ENCODE results near the gene GAP43.

DNA sequence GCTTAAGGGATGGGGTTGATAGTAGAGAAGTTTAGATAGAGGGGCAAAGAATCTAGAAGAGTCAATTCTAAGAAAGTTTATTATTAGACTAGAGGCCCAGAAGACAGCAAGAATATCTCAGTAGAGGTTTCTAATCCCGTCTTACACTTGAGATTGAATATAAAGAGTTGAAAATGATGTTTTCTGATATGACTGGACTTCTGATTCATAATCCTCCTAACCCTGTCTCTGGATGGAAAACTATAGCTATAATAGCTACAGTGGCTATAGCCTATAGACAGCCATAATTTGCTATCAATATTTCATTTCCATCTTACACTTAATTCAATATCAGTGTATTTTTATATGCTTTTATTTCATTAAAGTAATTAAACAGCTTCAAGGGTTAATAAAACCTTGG is 60.0 kb downstream of the GAP43 start:
- TF ChIP-seq, protein P1, sequence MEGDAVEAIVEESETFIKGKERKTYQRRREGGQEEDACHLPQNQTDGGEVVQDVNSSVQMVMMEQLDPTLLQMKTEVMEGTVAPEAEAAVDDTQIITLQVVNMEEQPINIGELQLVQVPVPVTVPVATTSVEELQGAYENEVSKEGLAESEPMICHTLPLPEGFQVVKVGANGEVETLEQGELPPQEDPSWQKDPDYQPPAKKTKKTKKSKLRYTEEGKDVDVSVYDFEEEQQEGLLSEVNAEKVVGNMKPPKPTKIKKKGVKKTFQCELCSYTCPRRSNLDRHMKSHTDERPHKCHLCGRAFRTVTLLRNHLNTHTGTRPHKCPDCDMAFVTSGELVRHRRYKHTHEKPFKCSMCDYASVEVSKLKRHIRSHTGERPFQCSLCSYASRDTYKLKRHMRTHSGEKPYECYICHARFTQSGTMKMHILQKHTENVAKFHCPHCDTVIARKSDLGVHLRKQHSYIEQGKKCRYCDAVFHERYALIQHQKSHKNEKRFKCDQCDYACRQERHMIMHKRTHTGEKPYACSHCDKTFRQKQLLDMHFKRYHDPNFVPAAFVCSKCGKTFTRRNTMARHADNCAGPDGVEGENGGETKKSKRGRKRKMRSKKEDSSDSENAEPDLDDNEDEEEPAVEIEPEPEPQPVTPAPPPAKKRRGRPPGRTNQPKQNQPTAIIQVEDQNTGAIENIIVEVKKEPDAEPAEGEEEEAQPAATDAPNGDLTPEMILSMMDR (IDR thresholded peaks at IDR 0.05; ENCODE audit: low read depth, low read length), result no peak
- TF ChIP-seq EZH2phosphoT487 (IDR thresholded peaks at IDR 0.05; ENCODE audit: low read depth), result no peak

Data from OCI-LY3 (cell line).